VCaP (cell line): ENCODE measurements around the gene RIN2.

ENCODE experiments used
- H3K27ac ChIP-seq: fragments of 450-650 bp; 2 replicates; pipeline ENCODE4 v1.5.1; 2017
- TF ChIP-seq, protein P1 (sequence below): fragments of 450-650 bp; conservative IDR thresholded peaks from 2 replicates; pipeline ENCODE4 v1.5.1; 2017; ENCODE audit warnings: mild to moderate bottlenecking, moderate library complexity

The RIN2 gene, protein sequence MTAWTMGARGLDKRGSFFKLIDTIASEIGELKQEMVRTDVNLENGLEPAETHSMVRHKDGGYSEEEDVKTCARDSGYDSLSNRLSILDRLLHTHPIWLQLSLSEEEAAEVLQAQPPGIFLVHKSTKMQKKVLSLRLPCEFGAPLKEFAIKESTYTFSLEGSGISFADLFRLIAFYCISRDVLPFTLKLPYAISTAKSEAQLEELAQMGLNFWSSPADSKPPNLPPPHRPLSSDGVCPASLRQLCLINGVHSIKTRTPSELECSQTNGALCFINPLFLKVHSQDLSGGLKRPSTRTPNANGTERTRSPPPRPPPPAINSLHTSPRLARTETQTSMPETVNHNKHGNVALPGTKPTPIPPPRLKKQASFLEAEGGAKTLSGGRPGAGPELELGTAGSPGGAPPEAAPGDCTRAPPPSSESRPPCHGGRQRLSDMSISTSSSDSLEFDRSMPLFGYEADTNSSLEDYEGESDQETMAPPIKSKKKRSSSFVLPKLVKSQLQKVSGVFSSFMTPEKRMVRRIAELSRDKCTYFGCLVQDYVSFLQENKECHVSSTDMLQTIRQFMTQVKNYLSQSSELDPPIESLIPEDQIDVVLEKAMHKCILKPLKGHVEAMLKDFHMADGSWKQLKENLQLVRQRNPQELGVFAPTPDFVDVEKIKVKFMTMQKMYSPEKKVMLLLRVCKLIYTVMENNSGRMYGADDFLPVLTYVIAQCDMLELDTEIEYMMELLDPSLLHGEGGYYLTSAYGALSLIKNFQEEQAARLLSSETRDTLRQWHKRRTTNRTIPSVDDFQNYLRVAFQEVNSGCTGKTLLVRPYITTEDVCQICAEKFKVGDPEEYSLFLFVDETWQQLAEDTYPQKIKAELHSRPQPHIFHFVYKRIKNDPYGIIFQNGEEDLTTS

DNA sequence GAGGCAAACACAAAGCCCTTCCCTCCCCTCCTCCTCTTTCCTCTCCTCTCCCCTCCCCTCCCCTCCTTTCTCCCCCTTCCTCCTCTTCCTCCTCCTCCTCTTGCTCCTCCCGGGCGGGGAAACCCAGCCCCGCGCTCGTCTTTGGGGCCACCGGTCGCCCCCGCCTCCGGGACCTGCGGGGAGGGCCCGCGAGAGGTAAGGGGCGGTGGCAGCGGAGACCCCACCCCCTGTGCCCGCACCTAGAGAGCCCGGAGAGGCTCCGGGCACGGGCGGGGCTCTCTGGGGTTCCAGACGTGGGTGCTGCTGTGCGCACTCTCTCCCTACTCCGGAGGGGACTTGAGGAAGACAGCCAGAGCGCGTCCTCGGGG lies at the start of gene RIN2:
Gene RIN2 (plus strand): TSS at position 126 of the 368 bp plus-strand sequence. CDS start 131,344 bp downstream, outside the sequence.
- peak within 1 kb of the TSS; percentile 95 for H3K27ac ChIP-seq
- TF ChIP-seq, protein P1, sequence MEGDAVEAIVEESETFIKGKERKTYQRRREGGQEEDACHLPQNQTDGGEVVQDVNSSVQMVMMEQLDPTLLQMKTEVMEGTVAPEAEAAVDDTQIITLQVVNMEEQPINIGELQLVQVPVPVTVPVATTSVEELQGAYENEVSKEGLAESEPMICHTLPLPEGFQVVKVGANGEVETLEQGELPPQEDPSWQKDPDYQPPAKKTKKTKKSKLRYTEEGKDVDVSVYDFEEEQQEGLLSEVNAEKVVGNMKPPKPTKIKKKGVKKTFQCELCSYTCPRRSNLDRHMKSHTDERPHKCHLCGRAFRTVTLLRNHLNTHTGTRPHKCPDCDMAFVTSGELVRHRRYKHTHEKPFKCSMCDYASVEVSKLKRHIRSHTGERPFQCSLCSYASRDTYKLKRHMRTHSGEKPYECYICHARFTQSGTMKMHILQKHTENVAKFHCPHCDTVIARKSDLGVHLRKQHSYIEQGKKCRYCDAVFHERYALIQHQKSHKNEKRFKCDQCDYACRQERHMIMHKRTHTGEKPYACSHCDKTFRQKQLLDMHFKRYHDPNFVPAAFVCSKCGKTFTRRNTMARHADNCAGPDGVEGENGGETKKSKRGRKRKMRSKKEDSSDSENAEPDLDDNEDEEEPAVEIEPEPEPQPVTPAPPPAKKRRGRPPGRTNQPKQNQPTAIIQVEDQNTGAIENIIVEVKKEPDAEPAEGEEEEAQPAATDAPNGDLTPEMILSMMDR: no peak

DNA sequence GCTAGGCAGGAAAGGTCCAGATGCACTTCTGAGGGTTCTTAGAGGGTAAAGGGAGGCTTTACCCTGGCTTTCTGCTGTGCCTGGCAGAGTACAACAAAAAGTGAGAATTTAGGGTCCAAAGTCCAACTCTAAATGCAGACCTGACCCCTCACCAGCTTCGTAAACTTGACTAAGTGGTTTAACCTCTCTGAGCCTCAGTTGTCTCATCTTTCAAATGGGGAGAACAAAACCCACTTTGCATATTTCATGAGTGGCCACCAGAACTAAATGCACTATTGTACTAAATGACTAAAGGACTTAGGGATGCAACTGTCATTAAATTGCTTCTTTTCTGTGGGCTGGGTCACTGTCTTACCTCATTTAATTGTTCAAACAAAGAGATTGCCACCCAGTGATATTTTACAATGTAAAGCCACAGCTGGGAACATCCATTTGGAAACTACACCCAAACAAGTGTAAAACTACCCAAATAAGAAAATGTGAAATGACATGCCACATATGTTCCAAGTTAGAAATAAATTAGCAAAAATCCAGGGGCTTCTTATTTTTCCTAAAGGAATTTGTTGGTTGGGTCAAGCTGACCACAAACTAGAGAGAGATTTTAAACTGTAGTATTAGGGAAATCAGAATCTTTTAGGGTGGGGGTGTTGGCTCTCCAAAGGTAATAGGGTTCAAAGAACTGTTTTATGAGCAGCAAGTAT lies 48.3 kb upstream of the RIN2 start:
- peak overlapping the region; percentile 35; the same call in 1 of the 2 replicates for H3K27ac ChIP-seq
- TF ChIP-seq, protein P1: no peak

DNA sequence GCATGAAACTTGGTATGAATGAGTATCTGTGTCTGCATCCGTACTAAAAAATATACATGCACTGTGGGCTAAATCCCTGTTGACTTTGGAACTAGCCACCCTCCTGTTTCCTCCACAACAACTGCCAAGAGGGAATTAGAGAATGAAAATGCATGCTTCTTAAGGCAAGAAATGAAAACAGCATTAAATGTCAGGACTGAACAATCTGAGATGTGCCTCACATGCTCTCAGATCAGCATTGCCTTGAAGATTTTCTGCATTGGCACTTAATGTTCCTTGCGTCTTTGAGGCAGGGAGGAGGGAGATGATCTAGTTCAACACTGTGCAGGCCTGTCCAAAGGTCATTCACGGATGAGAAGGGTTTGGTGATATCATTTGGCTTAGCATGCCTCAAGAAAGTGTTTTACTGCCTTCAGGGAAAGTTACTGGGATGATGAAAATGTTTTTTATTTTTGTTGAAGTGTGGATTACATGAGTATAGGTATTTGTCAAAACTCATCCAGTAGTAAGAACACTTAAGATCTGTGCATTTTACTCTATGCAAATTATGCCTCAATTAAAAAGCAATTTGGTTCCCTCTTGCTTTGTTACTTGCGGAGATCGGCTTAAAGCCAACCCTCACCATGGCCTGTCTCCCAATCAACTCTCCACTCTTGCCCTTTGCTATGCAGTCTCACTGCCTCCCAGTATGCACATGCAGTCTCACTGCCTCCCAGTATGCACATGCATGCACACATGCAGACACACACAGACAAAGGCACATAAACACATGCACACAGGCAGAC lies 47.5 kb upstream of the RIN2 start:
- TF ChIP-seq, protein P1: no peak
- H3K27ac ChIP-seq: peak overlapping the region; percentile 35; the same call in 1 of the 2 replicates

DNA sequence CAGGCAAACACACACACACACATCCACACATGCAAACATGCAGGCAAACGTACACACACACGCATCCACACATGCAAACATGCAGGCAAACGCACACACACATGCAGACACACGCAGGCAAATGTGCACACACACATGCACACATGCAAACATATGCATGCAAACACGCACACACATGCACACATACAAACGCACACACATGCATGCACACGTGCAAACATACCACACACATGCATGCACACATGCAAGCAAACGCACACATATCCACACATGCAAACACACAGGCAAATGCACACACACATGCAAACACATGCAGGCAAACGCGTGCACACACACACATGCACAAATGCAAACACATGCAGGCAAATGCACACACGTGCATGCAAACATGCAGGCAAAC lies 46.9 kb upstream of the RIN2 start:
- H3K27ac ChIP-seq: peak overlapping the region; percentile 35; the same call in 1 of the 2 replicates
- TF ChIP-seq, protein P1: no peak

DNA sequence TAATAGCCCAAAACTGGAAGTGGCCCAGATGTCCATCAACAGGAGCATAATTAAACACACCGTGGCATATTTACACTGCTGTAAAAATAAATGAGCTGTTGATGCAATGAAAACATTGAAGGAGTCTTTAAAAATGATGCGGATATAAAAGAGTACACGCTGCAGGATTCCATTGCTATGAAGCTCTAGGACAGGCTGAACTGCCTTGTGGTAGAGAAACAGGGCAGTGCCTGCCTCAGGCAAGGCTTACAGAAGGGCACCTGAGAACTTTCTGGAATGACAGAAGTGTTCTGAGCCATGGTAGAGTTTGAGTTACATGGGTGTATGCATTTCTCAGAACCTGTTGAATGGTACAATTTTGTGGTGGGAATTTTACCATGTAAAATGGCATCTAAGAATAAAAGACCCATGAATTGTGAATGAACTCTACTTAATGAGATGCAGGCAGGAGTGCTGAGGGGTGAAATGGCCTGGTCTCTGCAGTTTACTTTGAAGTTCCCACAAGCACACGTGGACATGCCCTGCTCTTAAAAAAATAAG lies 45.3 kb upstream of the RIN2 start:
- TF ChIP-seq, protein P1: no peak
- peak overlapping the region; percentile 57 for H3K27ac ChIP-seq

DNA sequence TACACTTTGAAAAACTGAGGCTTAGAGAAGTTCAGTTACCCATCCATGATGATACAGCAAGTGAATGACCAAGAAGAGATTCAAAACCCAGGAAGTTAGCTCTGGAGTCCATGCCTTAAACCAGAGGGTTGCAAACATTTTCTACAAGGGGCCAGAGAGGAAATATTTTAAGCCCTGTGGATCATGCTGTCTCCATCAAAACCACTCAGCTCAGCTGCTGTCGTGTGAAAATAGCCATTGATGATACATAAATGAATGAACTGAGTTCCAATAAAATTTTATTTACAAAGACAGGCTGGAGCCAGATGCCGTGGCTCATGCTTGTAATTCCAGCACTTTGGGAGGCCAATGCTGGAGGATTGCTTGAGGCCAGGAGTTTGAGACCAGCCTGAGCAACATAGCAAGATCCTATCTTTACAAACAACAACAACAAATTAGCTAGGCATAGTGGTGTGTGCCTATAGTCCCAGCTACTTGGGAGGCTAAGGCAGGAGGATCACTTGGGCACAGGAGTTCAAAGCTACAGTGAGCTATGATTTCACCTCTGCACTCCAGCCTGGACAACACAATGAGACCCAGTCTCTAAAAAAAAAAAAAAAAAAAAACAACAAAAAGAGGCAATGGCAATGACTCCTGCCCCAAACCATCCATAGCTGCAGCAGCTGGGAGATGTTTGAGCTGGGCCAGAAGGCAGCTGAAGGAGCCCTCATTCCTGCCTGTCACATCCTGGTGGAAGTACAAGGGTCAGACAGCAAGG lies 44.1 kb upstream of the RIN2 start:
- TF ChIP-seq, protein P1: no peak
- peak overlapping the region; percentile 57; the same call in 1 of the 2 replicates for H3K27ac ChIP-seq
